GM19351 (cell line): ENCODE results near the gene TBC1D12.
"Not testable (repeated sequence)": the region's sequence is repeated elsewhere in the genome, so short reads cannot be mapped to it uniquely, and the experiment has no call there.

Source experiments
- ATAC-seq: cut with Tn5 transposase; IDR thresholded peaks from one replicate; pipeline ENCODE4 v1.9.1; 2021; ENCODE audit warnings: mild to moderate bottlenecking, moderate library complexity; ENCODE audit not compliant: unreplicated experiment

The TBC1D12 gene

GRCh38 chr10:94533027-94533426 is 130.7 kb downstream of the TBC1D12 start:
- ATAC-seq: no peak

- ATAC-seq: not testable (repeated sequence)
These were observed 139.9 kb downstream of the TBC1D12 start for GRCh38 chr10:94542282-94542681.

- ATAC-seq: peak; percentile 81
These were observed 143.2 kb downstream of the TBC1D12 start, which contains the start of gene HELLS for GRCh38 chr10:94545391-94546048. Gene HELLS, plus strand, starts transcription at chr10:94545788. Its CDS starts 134 bp downstream, at chr10:94545922.

GRCh38 chr10:94546049-94546900 is 143.9 kb downstream of the TBC1D12 start:
- ATAC-seq: no peak

- ATAC-seq: no peak
These were observed 144.5 kb downstream of the TBC1D12 start for GRCh38 chr10:94546901-94547185.

GRCh38 chr10:94549221-94549620 is 146.9 kb downstream of the TBC1D12 start:
- no peak for ATAC-seq

GRCh38 chr10:94567714-94568307 is 165.5 kb downstream of the TBC1D12 start:
- not testable (repeated sequence) for ATAC-seq

GRCh38 chr10:94571081-94571480 is 168.7 kb downstream of the TBC1D12 start:
- ATAC-seq: no peak

GRCh38 chr10:94571528-94571927 is 169.2 kb downstream of the TBC1D12 start:
- no peak for ATAC-seq

GRCh38 chr10:94578790-94579189 is 176.4 kb downstream of the TBC1D12 start:
- ATAC-seq: no peak

- ATAC-seq: no peak
These were observed 180.8 kb downstream of the TBC1D12 start for GRCh38 chr10:94583124-94583523.
